Measurements from ENCODE around the gene OPA1.

Gene OPA1, protein sequence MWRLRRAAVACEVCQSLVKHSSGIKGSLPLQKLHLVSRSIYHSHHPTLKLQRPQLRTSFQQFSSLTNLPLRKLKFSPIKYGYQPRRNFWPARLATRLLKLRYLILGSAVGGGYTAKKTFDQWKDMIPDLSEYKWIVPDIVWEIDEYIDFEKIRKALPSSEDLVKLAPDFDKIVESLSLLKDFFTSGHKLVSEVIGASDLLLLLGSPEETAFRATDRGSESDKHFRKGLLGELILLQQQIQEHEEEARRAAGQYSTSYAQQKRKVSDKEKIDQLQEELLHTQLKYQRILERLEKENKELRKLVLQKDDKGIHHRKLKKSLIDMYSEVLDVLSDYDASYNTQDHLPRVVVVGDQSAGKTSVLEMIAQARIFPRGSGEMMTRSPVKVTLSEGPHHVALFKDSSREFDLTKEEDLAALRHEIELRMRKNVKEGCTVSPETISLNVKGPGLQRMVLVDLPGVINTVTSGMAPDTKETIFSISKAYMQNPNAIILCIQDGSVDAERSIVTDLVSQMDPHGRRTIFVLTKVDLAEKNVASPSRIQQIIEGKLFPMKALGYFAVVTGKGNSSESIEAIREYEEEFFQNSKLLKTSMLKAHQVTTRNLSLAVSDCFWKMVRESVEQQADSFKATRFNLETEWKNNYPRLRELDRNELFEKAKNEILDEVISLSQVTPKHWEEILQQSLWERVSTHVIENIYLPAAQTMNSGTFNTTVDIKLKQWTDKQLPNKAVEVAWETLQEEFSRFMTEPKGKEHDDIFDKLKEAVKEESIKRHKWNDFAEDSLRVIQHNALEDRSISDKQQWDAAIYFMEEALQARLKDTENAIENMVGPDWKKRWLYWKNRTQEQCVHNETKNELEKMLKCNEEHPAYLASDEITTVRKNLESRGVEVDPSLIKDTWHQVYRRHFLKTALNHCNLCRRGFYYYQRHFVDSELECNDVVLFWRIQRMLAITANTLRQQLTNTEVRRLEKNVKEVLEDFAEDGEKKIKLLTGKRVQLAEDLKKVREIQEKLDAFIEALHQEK

DNA sequence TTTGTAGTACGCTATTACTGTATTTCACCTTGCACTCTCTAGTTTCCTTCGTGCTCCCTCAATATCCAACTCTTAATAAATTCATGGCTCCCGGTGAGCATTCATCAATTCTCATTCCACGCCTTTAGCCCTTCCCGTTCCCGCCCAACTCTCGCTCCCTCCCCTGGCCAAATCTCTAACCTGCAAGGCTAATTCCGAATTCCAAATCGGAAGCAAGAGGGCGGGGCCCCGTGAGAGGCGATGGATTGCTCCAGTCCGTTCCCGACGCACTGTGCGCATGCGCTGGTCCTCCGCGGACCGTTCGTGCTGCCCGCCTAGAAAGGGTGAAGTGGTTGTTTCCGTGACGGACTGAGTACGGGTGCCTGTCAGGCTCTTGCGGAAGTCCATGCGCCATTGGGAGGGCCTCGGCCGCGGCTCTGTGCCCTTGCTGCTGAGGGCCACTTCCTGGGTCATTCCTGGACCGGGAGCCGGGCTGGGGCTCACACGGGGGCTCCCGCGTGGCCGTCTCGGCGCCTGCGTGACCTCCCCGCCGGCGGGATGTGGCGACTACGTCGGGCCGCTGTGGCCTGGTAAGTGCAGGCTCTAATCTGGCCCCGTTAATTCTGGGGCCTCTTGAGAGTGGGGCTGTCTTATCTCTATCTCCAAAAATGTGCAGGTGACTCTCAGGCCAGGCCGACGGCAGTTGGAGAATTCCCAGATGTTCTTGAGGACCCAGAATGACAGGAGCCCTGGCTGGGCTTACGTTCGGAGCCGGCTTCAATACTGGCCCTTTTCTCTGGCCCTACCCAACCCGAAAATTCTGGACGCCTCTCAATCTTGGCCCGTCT lies at the start of gene OPA1:
Gene OPA1, plus strand, starts transcription at position 368 of the 827 bp plus-strand sequence. Its CDS starts 170 bp downstream, at position 538.
- DNase-seq: peak; percentile 71 to 98 (median 94)

DNA sequence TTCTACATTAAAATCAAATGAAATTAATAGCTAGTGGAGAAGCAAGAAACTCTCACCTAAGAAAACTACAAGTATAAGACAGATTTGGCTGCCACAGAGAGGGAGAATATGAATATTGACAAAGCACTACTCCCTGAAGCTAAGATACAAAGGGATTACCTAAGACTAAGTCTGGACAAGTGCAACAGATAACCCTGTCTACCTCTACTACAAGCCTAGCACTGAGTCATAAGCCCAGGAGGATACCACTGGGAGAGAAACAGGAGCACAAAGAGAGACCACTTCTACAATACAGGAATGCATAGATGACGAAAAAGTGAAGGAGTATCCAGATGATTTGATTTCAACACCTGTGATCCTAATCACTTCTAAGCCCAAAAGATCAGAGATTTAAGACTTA lies 48.7 kb upstream of the OPA1 start:
- DNase-seq: no peak

DNA sequence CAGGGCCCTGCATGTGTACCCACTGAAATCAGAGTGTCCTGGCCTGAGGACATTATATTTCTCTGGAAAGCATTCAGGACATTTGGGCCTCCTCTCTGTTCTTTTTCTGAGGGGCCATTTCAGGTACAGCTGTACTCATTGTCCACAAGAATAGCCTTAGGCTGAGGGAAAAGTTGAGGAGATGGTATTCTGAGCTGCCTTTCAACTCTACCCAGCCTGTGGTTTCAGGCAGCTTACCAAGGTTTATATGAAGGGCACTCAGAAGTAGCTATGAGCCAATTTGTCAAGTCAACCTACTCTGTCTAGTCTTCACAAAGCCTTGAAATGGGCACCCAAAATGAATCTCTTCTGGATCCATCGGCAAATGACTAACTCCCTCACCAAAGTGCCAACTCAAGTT lies 47.7 kb upstream of the OPA1 start:
- DNase-seq: no peak

DNA sequence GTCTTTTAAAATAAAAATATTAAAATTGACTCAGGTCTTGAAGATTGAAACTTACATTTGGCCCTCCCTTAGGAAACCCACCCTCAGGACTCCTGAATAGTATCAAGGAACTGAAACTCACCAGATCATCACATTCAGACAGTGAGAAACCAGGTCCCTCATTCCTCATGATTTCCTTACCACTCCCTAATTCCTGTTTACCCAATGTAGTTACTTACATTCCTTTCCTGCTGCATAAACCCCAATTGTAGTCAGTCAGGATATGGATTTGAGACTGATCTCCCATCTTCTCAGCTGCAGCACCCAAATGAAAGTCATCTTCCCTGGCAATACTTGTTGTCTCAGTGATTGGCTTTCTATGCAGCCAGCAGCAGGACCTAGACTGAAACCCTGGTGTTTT lies 46.9 kb upstream of the OPA1 start:
- DNase-seq: no peak

DNA sequence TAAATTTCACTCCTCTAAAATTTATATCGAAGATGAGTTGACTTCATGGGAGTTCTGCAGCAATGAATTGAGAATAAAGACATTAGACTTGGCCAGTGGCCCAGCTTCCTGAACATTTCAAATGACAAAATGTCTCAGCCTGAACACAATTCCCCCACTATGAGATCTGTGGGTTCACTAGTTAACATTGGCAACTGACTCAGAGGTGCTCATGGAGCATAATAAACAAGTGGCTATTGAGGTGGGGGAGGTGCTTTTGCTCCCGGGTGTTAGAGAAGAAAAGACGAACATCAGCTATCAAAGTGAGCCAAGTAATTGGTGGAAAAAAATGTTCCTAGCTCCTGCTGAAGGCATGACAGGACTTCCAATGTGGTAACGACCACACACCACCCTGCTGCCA lies 44.6 kb upstream of the OPA1 start:
- DNase-seq: peak in 10 of 14 donors; percentile 10 to 58 (median 29)

DNA sequence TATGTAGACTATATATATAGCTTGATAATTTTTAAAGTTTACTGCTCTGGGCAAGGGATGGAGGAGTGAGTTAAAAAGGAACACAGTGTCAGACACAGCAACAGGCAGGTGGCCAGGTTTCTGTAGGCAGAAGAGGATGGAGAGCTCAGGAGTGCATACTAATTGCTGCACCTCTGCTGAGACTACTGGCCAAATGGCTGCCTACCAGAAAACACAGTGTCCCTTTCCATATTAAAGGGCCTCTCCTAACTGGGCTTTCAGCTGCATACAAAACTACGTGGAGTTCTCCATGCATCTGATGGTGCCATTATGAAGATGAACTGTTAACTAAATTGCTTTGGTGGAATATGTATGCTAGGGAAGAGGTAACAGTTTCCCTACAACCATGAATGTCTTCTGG lies 40.1 kb upstream of the OPA1 start:
- DNase-seq: peak in 5 of 14 donors; percentile 12 to 32 (median 23)

DNA sequence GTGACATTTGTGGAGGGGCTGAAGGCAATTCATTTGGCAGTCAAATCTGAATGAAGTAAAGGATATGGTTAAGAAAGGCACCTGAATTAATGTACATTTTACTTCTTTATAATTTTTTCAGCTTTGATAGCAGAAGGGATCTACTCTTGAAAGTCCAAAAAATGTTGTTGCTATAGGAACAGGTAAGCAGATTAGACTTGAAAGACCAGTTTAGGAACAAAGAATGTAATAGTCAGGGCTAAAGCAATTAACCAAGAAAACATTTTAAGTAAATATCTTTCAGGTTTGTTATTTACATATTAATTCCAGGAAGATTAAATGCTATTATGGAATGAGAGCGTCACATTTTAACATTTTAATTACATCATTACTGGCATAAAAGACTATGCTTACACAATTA lies 39.4 kb upstream of the OPA1 start:
- DNase-seq: no peak

DNA sequence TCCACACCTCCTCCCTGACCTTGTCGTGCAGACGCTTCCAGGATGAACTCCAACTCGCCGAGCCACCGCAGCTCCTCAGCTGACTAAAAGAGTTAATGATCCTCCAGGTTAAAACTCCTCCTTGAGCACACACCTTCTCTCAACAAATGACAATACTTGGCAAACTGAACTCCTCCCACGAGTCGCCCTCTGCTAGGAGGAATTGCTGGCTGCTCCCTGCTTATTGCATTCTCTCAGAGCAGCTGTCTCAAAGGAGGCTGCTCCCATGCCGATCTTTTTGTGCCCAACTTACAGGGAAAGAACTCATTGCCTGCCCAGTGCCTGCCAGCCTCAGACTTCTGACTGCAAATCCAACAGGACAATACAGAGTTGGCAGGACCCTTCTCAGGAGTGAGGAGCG lies 38.2 kb upstream of the OPA1 start, which contains the start of gene ATP13A4:
Gene ATP13A4, minus strand, starts transcription at position 85 of the 400 bp plus-strand sequence. CDS start 96 bp downstream, outside the sequence.
- DNase-seq: peak in 5 of 14 donors; percentile 7 to 66 (median 50)

DNA sequence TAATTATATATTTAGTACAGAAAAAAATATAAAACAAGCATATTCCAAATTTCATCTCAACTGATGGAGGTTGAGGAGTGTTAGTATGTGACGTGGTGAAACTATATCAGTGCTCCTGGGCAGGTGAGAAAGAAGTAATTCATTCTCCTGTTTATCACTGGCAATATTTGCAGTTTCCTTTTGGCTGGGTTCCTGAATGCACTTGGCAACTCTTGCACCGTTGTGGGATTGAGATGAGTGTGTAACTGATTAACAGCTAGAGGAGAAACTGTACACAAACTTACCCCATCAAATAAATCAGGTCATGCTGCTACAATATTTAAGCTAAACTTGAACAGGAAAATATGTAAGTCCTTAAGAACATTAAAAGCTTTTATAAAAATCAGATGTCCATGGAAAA lies 36.2 kb upstream of the OPA1 start:
- DNase-seq: no peak

DNA sequence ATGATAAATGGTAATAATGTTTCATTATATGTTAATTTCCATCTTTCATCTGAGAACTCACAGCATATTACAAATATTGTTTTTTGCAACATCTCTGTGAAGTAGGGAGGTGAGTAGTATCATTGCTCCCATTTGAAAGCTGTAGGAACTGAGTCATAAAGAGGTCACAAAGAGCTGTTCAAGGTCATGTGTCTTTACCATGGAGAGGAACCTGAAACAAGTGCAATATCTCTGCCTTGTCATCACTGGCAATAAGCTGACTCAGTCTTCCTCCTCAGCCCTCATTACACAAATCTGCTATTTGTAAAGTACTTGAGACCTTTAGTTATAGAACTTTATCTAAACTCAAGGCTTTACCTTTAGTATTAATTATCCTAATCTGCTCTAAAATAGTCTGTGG lies 33.9 kb upstream of the OPA1 start:
- DNase-seq: no peak

DNA sequence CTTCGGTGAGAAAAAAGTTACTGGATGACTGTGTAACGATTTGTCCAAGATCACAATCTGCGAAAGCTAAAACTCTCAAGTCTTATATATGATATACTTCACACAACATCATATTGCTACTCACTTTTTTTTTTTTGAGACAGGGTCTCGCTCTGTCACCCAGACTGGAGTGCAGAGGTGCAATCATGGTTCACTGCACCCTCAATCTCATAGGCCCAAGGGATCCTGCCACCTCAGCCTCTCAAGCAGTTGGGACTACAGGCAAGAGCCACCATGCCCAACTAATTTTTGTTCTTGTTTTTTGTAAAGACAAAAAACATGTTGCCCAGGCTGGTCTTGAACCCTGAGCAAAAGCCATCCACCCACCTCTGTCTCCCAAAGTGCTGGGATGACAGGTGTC lies 32.9 kb upstream of the OPA1 start:
- no peak for DNase-seq

DNA sequence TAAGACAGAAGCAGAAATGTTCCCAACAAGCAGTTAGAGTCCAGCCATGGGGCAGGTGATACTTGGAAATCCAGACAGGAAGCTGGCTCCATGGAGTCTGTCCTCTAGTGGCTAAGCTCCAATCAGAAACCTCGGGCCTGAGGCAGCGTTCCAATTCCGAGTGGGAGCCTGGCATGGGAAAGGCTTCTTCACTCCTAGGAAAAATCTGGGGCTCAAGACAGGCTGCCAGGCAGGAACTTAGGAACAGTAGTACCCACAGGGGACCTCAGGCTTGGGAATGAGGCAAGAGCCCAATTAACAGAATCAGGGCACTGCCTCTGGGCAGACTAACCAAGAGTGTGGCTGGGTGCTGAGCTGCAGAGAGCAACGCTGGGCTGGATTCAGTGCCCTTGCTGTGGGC lies 32.1 kb upstream of the OPA1 start:
- DNase-seq: peak in 8 of 14 donors; percentile 26 to 92 (median 50)

DNA sequence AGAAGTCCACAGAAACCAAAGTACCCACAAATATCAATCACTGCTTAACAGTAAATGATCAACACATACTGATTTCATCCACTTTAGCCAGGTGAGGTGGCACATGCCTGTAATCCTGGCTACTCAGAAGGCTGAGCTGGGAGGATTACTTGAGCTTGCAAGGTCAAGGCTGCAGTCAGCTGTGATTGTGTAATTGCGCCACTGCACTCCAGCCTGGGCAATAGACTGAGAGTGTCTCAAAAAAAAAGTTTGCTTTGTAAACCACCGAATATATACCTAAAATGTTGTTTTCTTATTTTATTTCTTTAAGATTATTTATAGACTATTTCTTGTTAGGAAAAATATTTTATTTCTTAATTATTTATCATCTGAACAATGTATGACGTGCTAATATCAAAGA lies 29.6 kb upstream of the OPA1 start:
- no peak for DNase-seq

DNA sequence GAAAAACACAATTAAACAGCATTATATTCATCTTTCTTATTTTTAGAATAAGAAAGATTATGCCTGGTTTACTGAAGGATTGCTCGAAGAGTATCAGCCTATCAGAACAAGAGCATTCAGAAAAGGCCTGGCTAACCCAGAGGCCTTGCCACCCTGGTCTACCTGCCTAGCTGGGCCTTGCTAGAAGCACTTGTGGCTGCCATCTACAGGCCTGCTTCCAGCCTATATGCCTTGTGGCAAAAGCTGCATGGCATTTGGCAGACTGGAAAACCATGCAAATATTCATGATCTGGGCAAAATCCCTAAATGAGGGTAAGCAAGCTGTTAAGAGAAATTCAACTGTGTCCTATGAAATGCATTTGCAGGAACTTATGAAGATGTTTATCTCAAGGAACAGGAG lies 29.0 kb upstream of the OPA1 start:
- DNase-seq: no peak

DNA sequence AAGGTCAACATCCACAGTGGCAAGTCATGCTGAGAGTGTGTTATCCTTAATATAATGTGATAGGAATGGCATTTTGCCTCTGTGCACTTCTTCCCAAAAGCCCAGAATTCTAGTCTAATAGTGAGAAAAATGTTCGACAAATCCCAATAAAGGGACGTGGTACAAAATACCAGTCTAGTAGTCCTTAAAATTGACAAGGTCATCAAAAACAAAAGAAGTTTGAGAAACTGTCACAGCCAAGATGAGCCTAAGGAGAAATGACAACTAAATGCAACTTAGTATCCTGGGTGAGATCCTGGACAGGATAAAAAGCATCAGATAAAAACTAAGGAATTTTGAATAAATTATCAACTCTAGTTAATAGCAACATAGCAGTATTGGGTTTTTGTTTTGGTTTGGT lies 23.9 kb upstream of the OPA1 start:
- no peak for DNase-seq

DNA sequence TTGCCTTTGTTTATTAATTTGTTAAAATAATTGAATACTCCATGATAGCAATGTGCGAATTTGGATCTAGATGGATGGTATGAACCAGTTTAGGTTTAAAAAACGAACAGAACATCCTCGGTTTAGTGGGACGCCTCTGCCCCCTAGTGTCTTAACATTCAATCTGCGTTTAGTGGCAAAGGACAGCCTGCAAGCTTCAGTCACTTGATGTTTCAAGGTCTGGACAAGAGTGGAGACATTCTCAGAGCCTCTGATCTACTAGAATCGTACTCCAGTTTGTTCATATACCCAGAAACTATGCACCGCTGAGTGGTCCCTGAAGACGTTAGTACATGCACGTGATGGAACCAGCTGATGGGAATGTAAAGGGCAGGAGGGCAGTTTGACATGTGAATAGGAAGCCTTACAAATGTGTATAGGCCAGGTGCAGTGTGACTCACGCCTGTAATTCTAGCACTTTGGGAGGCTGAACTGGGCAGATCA lies 20.5 kb upstream of the OPA1 start:
- DNase-seq: peak in 10 of 14 donors; percentile 7 to 53 (median 32)

DNA sequence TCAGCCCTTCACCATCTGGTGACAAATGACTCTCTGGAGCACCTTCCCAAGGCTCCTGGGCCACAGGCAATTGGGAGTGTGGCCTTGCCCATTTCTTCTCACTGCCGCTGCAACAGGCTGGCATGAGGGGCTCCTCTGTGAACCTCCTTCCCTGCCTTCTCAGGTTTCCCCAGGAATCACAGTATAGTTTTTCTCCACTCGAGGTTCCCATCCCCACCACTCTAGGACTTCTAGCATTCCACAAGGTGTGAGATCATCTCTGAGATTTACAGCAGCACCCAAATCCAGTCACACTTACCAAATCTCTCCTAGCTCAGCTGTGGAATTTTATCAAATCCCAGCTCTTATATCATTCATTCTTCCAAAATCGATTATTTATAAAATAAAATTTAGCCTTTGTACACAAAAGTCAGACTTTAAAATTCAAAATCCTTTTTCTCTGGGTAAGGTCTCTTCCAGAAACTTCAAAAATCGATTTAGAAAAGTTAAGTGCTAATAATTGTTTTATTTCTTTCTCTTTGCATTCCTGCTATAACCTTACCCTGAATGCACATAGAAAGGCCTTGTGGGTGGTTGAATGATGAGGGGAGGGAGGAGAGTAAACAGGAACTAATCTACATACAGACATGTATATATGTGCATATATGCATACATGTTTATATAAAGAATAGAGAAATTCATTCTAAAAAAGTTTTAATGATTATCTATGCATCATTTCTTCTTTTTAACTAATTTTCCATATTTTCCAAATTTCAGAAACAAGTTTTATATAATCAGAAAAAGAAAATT lies 19.4 kb upstream of the OPA1 start:
- DNase-seq: no peak

DNA sequence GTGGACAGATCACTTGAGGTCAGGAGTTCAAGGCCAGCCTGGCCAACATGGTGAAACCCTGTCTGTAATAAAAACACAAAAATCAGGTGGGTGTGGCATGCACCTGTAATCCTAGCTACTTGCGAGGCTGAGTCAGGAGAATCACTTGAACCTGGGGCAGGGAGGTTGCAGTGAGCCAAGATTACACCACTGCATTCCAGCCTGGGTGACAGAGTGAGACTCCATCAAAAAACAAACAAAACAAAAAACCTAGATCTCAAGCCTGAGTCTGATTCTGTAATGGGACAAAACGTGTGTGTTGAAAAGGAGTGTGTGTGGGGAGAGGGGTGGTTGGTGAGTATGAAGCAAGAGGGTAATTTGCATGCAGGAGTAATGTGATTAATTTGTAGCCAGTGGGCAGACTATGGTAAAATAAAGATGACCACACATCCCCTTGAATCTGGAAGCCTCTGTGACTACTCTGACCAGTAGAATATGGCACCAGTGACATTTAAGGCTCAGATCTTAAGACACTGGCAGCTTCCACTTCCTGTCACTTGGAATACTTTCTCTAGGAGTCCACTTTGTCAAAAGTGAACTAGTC lies 18.4 kb upstream of the OPA1 start:
- DNase-seq: no peak

DNA sequence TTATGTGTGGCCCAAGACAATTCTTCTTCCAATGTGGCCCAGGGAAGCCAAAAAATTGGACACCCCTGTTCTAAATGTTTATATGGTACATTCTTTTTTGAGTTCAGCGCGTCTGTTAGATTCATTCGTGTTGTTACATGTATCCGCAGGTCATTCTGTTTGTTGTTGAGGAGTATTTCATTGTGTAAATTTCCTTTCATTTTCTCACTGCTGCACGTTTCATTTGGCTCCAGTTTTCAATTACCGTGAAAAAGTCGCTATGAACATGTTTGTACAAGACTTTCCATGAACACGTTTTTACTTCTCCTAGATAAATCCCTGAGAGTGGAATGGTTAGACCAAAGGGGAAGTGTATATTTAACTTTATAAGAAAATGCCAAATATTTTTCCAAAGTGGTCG lies 7.5 kb upstream of the OPA1 start:
- no peak for DNase-seq

DNA sequence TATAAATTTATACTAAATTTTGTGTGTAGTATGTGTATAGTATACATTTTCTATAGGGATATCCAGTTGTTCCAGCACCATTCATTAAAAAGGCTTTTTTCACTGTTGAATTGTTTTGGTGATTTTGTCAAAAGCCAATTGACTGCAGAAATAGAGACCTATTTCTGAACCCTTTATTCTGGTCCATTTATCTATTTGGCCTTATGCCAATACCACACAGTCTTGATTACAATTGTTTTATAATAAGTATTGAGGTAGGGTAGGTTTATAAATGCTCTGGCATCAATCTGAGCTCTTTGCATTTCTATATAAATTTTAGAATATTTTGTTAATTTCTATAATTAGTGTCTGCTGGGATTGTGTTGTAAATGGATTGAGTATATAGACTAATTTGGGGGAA lies 6.5 kb upstream of the OPA1 start:
- DNase-seq: no peak

DNA sequence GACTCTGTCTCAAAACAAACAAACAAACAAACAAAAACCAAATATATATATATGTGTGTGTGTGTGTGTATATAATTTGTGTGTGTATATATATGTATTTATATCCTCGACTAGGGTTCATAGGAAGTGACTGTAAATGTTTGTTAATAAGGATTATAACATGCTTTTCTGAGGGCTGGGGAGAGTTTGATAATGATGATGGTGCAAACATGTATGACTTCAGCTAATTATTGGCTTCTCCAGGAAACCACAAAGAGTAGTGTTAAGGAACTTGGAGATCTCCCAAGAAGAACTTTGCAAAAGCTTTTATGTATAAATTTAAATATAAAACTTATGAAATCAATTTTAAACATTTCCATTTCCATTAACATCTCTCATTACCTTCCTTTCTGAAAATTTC lies 3.9 kb upstream of the OPA1 start:
- DNase-seq: no peak

Data from C1 segment of cervical spinal cord (tissue), 14 donors.